HG03045 (cell line): ENCODE measurements around the gene SMTNL2.
"Not testable (repeated sequence)": the region's sequence is repeated elsewhere in the genome, so short reads cannot be mapped to it uniquely, and the experiment has no call there.

Experiments used
- ATAC-seq: cut with Tn5 transposase; IDR thresholded peaks from one replicate; pipeline ENCODE4 v1.9.1; 2021; ENCODE audit warnings: mild to moderate bottlenecking, moderate library complexity; ENCODE audit not compliant: unreplicated experiment

SMTNL2 gene

DNA sequence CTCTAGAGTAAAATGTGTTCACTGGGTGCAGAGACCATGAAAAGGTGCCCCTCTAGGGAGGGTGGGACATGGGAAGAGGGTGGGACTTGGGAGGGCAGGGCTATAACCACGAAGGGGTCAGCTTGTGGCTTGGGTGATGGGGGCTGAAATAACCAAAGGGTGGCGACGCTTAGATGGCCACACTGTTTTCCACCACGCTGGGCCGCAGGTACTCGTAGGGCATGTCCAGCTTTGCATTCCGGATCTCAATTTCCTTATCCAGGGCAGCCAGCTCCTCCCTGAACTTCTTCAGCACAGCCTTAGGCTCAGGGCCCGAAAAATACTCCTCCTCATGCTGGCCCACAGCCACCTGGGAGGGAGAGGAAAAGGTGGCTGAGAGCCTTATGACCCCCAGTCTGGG lies 47.1 kb downstream of the SMTNL2 start:
- no peak for ATAC-seq

DNA sequence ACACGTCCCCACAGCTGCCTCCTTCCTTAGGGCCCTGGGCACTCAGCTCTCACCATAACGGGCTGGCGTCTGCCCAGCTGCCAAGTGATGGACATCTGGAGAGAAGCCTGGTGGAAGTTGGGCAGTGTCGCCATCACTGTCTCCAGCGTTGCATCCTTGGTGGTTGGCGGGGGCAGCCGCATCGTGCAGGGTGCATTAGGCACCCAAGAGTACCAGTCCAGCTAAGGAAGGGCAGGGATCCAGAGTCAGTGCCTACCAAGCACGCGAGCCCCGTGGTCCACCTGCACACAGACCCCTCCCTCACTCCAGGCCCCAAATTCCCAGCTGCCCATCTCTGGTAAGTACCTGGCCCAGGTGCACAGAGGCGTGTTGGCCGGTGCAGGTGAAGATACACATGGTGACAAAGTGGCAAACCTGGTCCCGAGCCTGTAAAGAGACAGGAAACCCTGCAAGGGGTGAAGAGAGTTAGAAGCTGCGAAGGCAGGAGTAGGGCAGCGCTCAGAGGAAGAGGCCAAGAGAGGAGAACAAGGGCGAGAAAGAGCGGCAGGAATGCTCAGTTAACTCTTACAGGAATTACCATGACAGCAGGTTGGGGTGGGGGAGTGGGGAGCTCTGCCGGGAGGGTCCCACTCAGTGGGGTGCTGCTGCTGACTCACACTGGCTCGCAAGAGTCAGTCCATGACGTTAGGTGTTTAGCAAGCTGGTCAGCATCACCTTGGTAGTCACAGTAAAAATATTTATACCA lies 47.7 kb downstream of the SMTNL2 start:
- no peak for ATAC-seq

DNA sequence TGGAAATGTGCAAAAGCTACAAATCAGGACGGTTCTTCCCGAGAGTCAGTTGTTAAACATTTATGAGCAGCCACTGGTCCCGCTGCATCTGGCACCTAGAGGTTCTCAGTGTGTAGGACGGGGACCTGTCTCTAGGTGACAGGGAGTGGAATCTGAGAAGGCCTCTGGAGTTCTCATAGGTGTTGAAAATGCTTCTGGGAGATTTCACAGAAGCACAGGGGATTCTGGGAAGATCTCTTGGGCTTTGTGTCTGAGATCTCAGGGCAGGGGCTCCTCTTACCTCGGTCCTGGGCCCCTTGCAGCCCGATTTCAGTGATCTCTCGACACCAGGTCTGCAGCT lies 48.2 kb downstream of the SMTNL2 start:
- no peak for ATAC-seq

DNA sequence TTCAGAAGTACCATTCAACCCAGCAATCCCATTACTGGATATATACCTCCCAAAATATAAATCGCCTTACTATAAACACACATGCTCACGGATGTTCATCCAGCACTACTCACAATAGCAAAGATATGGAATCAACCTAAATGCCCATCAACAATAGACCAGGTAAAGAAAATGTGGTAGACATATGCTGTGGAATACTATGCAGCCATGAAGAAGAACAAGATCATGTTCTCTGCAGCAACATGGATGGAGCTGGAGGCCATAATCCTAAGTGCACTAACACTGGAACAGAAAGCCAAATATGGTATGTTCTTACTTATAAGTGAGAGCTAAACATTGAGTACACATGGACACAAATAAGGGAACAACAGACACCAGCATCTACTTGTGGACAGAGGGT lies 49.3 kb downstream of the SMTNL2 start:
- ATAC-seq, result no peak

- ATAC-seq, result no peak
These were observed 50.6 kb downstream of the SMTNL2 start for GRCh38 chr17:4634976-4635375.

- ATAC-seq, result no peak
These were observed 51.6 kb downstream of the SMTNL2 start for GRCh38 chr17:4635823-4636375.

DNA sequence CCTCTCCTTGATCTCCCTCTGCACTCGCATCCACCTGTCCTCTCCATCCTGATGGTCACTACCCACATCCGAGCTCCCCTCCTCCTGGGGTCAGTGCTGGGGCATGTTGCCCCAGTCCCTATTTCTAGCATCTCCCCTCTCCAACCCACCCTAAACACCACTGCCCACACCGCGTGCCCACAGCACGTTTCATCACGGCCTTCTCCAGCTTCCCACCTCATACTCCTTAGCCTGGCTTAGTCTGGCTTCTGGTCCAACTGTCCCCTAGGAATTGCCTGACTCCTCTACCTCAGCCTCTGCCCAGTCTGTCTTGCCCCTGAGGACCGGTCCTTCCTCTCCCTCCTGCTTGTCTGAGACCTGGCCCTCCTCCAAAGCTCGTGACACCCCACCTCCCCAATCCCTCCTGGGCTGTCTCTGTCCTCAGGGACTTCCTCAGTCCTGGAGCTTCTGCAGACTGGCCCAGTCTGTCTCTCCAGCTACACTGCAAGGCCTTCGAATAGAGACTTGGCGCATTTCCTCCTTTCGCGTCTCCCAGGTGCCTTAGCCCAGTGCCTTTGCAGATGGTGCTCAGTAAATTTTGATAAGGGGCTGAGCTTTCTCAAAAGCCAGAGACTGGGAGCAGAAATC lies 52.3 kb downstream of the SMTNL2 start:
- no peak for ATAC-seq

GRCh38 chr17:4638766-4639165 lies 54.4 kb downstream of the SMTNL2 start:
- ATAC-seq, result not testable (repeated sequence)

DNA sequence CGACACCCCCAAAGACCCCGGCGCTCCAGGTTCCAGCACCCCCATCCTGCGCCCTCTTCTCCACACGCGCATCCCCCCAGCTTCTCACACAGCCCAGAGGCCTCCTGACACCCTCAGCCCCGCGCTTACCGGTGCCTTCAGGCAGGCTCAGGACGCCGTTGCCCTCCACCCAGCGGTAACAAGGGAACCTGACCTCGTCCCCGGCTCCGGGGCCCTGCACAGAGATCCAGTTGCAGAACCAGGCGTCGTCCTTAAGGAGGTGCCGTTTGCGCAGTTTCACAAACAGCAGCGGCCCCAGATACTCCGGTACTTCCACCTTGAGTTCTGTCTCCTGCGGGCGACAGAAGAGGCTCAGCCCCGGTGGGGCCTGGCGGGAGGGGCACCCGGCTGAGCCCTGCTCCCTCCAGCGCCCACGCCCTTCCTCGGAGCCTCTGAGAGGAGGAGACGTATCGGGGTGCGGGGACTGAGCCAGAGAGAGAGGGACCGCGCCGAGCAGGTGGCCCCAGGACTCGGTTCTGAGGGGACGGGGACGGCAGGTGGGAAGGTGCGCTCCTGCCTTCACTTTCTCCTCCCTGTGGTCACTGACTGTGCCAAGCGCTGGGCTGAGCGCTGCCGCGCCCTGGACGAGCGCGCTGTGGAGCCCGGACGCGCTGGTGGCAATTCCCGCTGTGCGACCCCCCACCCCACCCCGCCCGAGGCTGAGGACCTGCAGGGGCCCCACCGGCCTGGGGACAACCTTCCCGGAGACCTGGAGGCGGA lies 55.2 kb downstream of the SMTNL2 start:
- ATAC-seq, result not testable (repeated sequence)

- not testable (repeated sequence) for ATAC-seq
These were observed 56.4 kb downstream of the SMTNL2 start for GRCh38 chr17:4640569-4641188.

GRCh38 chr17:4641297-4642195 lies 57.2 kb downstream of the SMTNL2 start, which contains the start of gene ALOX15:
Gene ALOX15, minus strand, starts transcription at chr17:4641678. Its CDS starts 27 bp downstream, at chr17:4641651.
- ATAC-seq, result no peak

DNA sequence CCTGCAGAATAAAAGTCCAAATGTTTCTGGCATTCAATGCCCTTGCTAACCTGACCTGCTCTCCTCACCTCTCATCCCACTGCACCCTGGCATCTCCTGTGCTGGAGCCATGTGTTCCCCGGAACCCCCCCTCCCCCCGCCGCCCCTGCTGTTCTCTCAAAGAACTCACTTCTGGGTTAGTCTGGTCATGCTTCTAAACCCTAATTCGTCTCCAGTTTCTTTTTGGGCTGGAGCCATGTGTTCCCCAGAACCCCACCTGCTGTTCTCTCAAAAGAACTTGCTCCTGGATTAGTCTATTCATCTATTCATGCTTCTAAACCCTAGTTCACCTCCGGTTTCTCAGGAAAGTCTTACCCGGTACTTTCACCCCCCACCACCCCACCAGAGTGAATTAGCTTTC lies 58.0 kb downstream of the SMTNL2 start:
- ATAC-seq, result no peak

DNA sequence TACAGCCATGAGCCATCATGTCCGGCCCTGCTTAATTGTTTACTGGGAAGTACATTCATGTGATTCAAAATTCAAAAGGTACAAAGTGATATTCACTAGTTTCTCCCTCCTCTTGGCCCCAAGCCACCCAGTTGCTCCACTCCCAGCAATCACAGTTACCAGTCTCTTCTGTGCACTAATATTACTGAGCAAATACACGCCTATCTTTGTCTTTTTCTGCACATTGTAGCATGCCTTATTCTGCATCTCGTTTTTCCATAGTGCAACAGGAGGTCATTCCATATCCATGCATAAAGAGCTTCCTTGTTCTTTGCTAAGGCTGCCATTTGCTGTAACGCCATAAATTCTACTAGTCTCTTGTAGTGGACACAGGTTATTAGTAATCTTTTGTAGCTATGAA lies 59.3 kb downstream of the SMTNL2 start:
- ATAC-seq, result no peak

- ATAC-seq, result no peak
These were observed 61.3 kb downstream of the SMTNL2 start for GRCh38 chr17:4645642-4646041.

- no peak for ATAC-seq
These were observed 64.4 kb downstream of the SMTNL2 start for GRCh38 chr17:4648741-4649140.

DNA sequence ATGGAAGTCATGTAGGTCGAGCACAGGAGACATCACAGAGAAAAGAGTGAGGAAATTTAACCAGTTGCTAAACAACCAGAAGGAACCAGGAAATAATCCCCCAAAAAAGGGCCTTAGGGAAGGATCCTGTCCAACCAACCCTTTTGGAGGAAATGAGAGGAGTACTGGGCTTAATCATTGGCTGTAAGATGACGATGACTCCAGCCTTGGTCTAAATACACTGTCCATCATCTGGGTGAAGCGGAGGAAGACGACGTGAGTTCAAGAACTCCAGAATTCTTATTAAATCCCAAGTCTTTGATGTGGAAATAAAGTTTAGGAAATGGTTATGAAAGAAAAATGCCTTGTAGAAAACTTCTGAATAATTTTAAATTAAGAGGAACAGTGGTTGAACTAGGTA lies 68.7 kb downstream of the SMTNL2 start:
- no peak for ATAC-seq

GRCh38 chr17:4655933-4656332 lies 71.6 kb downstream of the SMTNL2 start:
- not testable (repeated sequence) for ATAC-seq

- no peak for ATAC-seq
These were observed 73.3 kb downstream of the SMTNL2 start for GRCh38 chr17:4657678-4658077.
